Colonic mucosa (tissue), 4 donors: ENCODE measurements around the gene RABEP1. TPM values are rescaled to one million over a fixed set of nuclear protein-coding genes. Genes with fewer than 3 reads are reported as not detected.

ENCODE experiments used
- DNase-seq: peaks from one replicate; pipeline ENCODE4 v3.0.0-alpha.2; 2020
- H3K27ac ChIP-seq: fragments of 200-600 bp; one replicate; pipeline ENCODE4 v1.8.0; 2021
- H3K27me3 ChIP-seq: fragments of 200-600 bp; one replicate; pipeline ENCODE4 v1.8.0; 2021
- H3K36me3 ChIP-seq: fragments of 200-600 bp; one replicate; pipeline ENCODE4 v1.8.0; 2021
- H3K4me1 ChIP-seq: fragments of 200-600 bp; one replicate; pipeline ENCODE4 v1.8.0; 2021; ENCODE audit warnings: mild to moderate bottlenecking
- H3K4me3 ChIP-seq: fragments of 200-600 bp; one replicate; pipeline ENCODE4 v1.8.0; 2021
- H3K9ac ChIP-seq, 2 donors: one replicate each; pipeline ENCODE4 v1.7.0; 2013; ENCODE audit warnings: control low read depth in 2 of 2, low read depth in 2 of 2, low read length in 2 of 2
- H3K9me3 ChIP-seq: fragments of 200-600 bp; one replicate; pipeline ENCODE4 v1.8.0; 2021
- CTCF ChIP-seq: fragments of 200-600 bp; IDR thresholded peaks from one replicate; pipeline ENCODE4 v1.8.0; 2022; ENCODE audit warnings: antibody characterized with exemption, mild to moderate bottlenecking
- intact Hi-C: fragments of 100-400 bp; cut with DNase I; formaldehyde crosslinking; loops from one replicate; pipeline ENCODE4 v1.14.1; 2022
- total RNA-seq, 2 donors: library from RNA; stranded (reverse); fragmentation: NEBNext Ultra II Directional in 1 of 2; extraction: Animal tissue kit (Norgen Biotek cat#: 25700) in 1 of 2; gene quantifications; one replicate each; pipeline ENCODE4 v1.2.1, GENCODE V29; 2021
- donor health status: healthy.
- donor health status: DM: no; HTN: no; CAD: no.
- donor health status: DM: no; HTN: no; CAD: no.

Gene RABEP1
- total RNA-seq, 2 donors from 2014 or later, result 22.6 to 23.2 TPM

GRCh38 chr17:5297245-5297644 lies 15.2 kb downstream of the RABEP1 start:
- no peak overlapping the region for H3K4me3 ChIP-seq
- H3K36me3 ChIP-seq, result no peaks in the 10 kb centered on the region
- H3K9ac ChIP-seq, result no peak overlapping the region
- H3K4me1 ChIP-seq, result no peaks in the 10 kb centered on the region
- no peak overlapping the region for H3K27ac ChIP-seq
- no peak for TF ChIP-seq CTCF
- no peaks in the 10 kb centered on the region for H3K9me3 ChIP-seq
- intact Hi-C loops, result no loop called here
- H3K27me3 ChIP-seq, result no peaks in the 10 kb centered on the region
- DNase-seq, result no peak

- no peak for DNase-seq
- H3K4me1 ChIP-seq, result no peaks in the 10 kb centered on the region
- H3K9ac ChIP-seq, result no peak overlapping the region
- no peak overlapping the region for H3K27ac ChIP-seq
- TF ChIP-seq CTCF, result no peak
- intact Hi-C loops, result no loop called here
- no peaks in the 10 kb centered on the region for H3K27me3 ChIP-seq
- H3K36me3 ChIP-seq, result no peaks in the 10 kb centered on the region
- H3K9me3 ChIP-seq, result no peaks in the 10 kb centered on the region
- H3K4me3 ChIP-seq, result no peak overlapping the region
Measured at GRCh38 chr17:5299383-5299782, 17.3 kb downstream of the RABEP1 start.

- Histone ChIP-seq H3K4me1 (no peaks in the 10 kb centered on the region), H3K27me3 (no peaks in the 10 kb centered on the region), H3K9ac (no peak overlapping the region), H3K4me3 (no peak overlapping the region), H3K36me3 (no peaks in the 10 kb centered on the region), H3K27ac (no peak overlapping the region), H3K9me3 (no peaks in the 10 kb centered on the region)
- no peak for DNase-seq
- TF ChIP-seq CTCF, result no peak
- intact Hi-C loops, result loop anchor here (10.0 kb wide), 1 partner anchor 60 kb away; no protein-coding TSS in a partner anchor
Measured at GRCh38 chr17:5304636-5305035, 22.6 kb downstream of the RABEP1 start.

DNA sequence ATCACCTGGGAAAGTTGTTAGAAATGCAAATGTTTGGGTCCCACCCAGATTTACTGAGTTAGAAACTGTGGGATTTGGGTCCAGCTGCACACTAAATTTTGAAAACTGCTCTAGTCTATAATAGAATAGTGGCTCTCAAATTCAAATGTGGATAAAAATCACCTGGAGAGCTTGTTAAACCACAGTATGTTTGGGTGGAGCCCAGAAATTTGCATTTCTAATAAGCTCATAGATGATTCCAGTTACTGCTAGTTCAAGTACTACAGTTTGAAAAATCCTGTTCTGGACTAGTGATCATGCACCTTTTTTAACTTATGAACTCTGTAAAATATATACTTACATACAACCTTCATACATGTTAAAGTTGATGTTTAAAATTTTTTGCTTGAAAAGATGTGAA lies 27.8 kb downstream of the RABEP1 start:
- intact Hi-C loops, result loop anchor here (10.0 kb wide), 1 partner anchor 65 kb away; no protein-coding TSS in a partner anchor
- no peak for DNase-seq
- no peak overlapping the region for H3K4me3 ChIP-seq
- no peak overlapping the region for H3K27ac ChIP-seq
- no peak overlapping the region for H3K9ac ChIP-seq
- no peaks in the 10 kb centered on the region for H3K36me3 ChIP-seq
- no peaks in the 10 kb centered on the region for H3K4me1 ChIP-seq
- H3K27me3 ChIP-seq, result no peaks in the 10 kb centered on the region
- TF ChIP-seq CTCF, result no peak
- H3K9me3 ChIP-seq, result no peaks in the 10 kb centered on the region

GRCh38 chr17:5325851-5326250 lies 43.8 kb downstream of the RABEP1 start:
- no peak overlapping the region for H3K9ac ChIP-seq
- no peak overlapping the region for H3K4me3 ChIP-seq
- no peaks in the 10 kb centered on the region for H3K27me3 ChIP-seq
- DNase-seq, result no peak
- no peak for TF ChIP-seq CTCF
- no peaks in the 10 kb centered on the region for H3K9me3 ChIP-seq
- intact Hi-C loops, result no loop called here
- H3K27ac ChIP-seq, result no peak overlapping the region
- H3K36me3 ChIP-seq, result no peaks in the 10 kb centered on the region
- H3K4me1 ChIP-seq, result no peaks in the 10 kb centered on the region
